GM12878 (cell line): ENCODE results near the gene ECM1.

Experiments
- CTCF ChIP-seq, 3 experiments: IDR thresholded peaks in 2 of 3; conservative IDR thresholded peaks in 1 of 3; 2 replicates each; pipeline ENCODE4 v1.5.1; 2011; ENCODE audit warnings: low read depth in 3 of 3, low read length in 3 of 3, mild to moderate bottlenecking in 3 of 3, control low read depth in 2 of 3, moderate library complexity in 2 of 3, inconsistent platforms in 1 of 3, mixed read lengths in 1 of 3; ENCODE audit not compliant: control insufficient read depth in 2 of 3, insufficient read depth in 1 of 3; ENCODE audit errors: extremely low read depth in 1 of 3
- FOXM1 ChIP-seq: IDR thresholded peaks from 2 replicates; pipeline ENCODE4 v1.6.1; 2012; ENCODE audit warnings: low read depth, mild to moderate bottlenecking, inconsistent platforms, low read length, moderate library complexity
- JUNB ChIP-seq: IDR thresholded peaks from 2 replicates; pipeline ENCODE4 v1.6.1; 2016; ENCODE audit warnings: antibody characterized with exemption, mild to moderate bottlenecking
- NFIC ChIP-seq: IDR thresholded peaks from 2 replicates; pipeline ENCODE4 v1.6.1; 2012; ENCODE audit warnings: low read depth, mild to moderate bottlenecking, inconsistent platforms, low read length, moderate library complexity
- PKNOX1 ChIP-seq: fragments of 450-650 bp; IDR thresholded peaks from 2 replicates; pipeline ENCODE4 v1.6.1; 2016; ENCODE audit warnings: mild to moderate bottlenecking
- SP1 ChIP-seq: IDR thresholded peaks from one replicate; pipeline ENCODE4 v1.6.1; 2011; ENCODE audit warnings: low read depth, low read length
- SPI1 ChIP-seq: IDR thresholded peaks from 2 replicates; pipeline ENCODE4 v1.6.1; 2011; ENCODE audit warnings: low read depth, mild to moderate bottlenecking, low read length, moderate library complexity, borderline replicate concordance; ENCODE audit not compliant: insufficient read depth
- TAF1 ChIP-seq: IDR thresholded peaks from 2 replicates; pipeline ENCODE4 v1.6.1; 2011; ENCODE audit warnings: mild to moderate bottlenecking, low read depth, low read length, borderline replicate concordance
- TARDBP ChIP-seq: IDR thresholded peaks from 2 replicates; pipeline ENCODE4 v1.6.1; 2016; ENCODE audit warnings: borderline replicate concordance

DNA sequence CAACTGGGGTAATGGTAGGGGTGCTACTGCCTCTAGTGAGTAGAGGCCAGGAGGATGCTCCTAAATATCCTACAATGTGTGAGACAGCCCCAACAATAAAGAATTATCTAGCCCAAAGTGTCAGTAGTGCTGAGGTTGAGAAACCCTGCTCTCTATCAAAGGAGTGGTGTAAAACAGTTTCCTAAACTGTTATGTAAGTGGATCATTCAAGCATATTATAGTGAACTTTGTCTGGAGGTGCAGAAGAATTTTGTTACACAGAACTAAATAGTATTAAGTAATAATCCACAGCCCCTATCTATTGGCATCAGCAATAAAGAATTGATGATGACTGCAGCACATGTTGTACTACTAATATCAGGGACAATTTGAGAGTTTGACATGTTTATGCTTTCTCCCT, 40.9 kb upstream of the ECM1 start:
- TF ChIP-seq JUNB = no peak
- TF ChIP-seq PKNOX1 = no peak
- TF ChIP-seq CTCF (IDR thresholded peaks at IDR 0.05 in 2 of 3, conservative IDR thresholded peaks at IDR 0.05 in 1 of 3; ENCODE audit: control insufficient read depth in 2 of 3, extremely low read depth in 1 of 3, insufficient read depth in 1 of 3, low read depth in 3 of 3, low read length in 3 of 3) = no peak
- TF ChIP-seq TAF1 = no peak
- no peak for TF ChIP-seq SP1
- TF ChIP-seq FOXM1 = no peak
- no peak for TF ChIP-seq NFIC
- no peak for TF ChIP-seq SPI1
- no peak for TF ChIP-seq TARDBP
